IMR-90 (cell line): ENCODE results near the gene CALCOCO2. TPM values are rescaled to one million over a fixed set of nuclear protein-coding genes. Genes with fewer than 3 reads are reported as not detected.

ENCODE experiments used
- ATAC-seq: fragments of 200-7000 bp; cut with Tn5 transposase; 2 replicates; pipeline ENCODE4 v1.9.1; 2020; ENCODE audit warnings: low read depth, mild to moderate bottlenecking, moderate library complexity
- BruUV-seq: library from RNA; stranded (reverse); fragments of 400-500 nt; replicated peaks from 2 replicates; lab custom pipeline; 2021; lab: Mats Ljungman, UMichigan
- CTCF ChIA-PET: fragments of 300-600 bp; formaldehyde crosslinking; extraction: SDS; loops from one replicate; lab custom pipeline; 2021; ENCODE audit warnings: antibody characterized with exemption; lab: Yijun Ruan, JAX
- POLR2A ChIA-PET: fragments of 300-600 bp; sonication (Branson Sonifier 250); formaldehyde crosslinking; loops from one replicate; lab custom pipeline; 2022; ENCODE audit warnings: antibody characterized with exemption; ENCODE audit not compliant: unreplicated experiment; lab: Charles Lee
- DNase-seq: peaks from one replicate; pipeline ENCODE4 v3.0.0; 2013
- H2AFZ ChIP-seq: replicated peaks from 2 replicates; pipeline ENCODE3; 2013; ENCODE audit warnings: low read length, mild to moderate bottlenecking; ENCODE audit not compliant: poor library complexity
- H2AK5ac ChIP-seq: 2 replicates; pipeline ENCODE4 v1.6.1; 2013; ENCODE audit warnings: low read depth, low read length, inconsistent platforms
- H2AK9ac ChIP-seq: replicated peaks from 2 replicates; pipeline ENCODE3; 2013; ENCODE audit warnings: mild to moderate bottlenecking, low read depth, low read length, moderate library complexity; ENCODE audit not compliant: poor library complexity
- H2BK120ac ChIP-seq: 2 replicates; pipeline ENCODE4 v1.6.1; 2013; ENCODE audit warnings: low read depth, low read length, inconsistent platforms
- H2BK15ac ChIP-seq: 3 replicates; pipeline ENCODE4 v1.6.1; 2013; ENCODE audit warnings: low read depth, low read length, inconsistent platforms
- H2BK20ac ChIP-seq: 2 replicates; pipeline ENCODE4 v1.6.1; 2013; ENCODE audit warnings: low read depth, mild to moderate bottlenecking, inconsistent platforms, low read length, moderate library complexity
- H2BK5ac ChIP-seq: 2 replicates; pipeline ENCODE4 v1.6.1; 2013; ENCODE audit warnings: mild to moderate bottlenecking, low read depth, low read length, inconsistent platforms; ENCODE audit not compliant: poor library complexity, severe bottlenecking
- H3K14ac ChIP-seq: replicated peaks from 2 replicates; pipeline ENCODE4 v1.6.1; 2013; ENCODE audit warnings: low read depth, low read length, inconsistent platforms
- H3K18ac ChIP-seq: 2 replicates; pipeline ENCODE4 v1.6.1; 2013; ENCODE audit warnings: low read depth, low read length, control low read depth
- H3K23ac ChIP-seq: 2 replicates; pipeline ENCODE4 v1.6.1; 2013; ENCODE audit warnings: low read depth, low read length, inconsistent platforms
- H3K27ac ChIP-seq: 2 replicates; pipeline ENCODE4 v1.5.1; 2013; ENCODE audit warnings: mild to moderate bottlenecking, control low read depth, low read length; ENCODE audit not compliant: insufficient read depth
- H3K27me3 ChIP-seq: 2 replicates; pipeline ENCODE4 v1.6.1; 2013; ENCODE audit warnings: low read length; ENCODE audit not compliant: control insufficient read depth, insufficient read depth
- H3K36me3 ChIP-seq: 2 replicates; pipeline ENCODE4 v1.6.1; 2013; ENCODE audit warnings: low read length, mixed read lengths; ENCODE audit not compliant: control insufficient read depth, insufficient read depth
- H3K4ac ChIP-seq: 2 replicates; pipeline ENCODE4 v1.6.1; 2013; ENCODE audit warnings: low read depth, low read length, inconsistent platforms
- H3K4me1 ChIP-seq: 2 replicates; pipeline ENCODE4 v1.6.1; 2013; ENCODE audit warnings: low read length, mixed read lengths; ENCODE audit not compliant: control insufficient read depth, insufficient read depth
- H3K4me2 ChIP-seq: 2 replicates; pipeline ENCODE4 v1.6.1; 2013; ENCODE audit warnings: low read depth, mild to moderate bottlenecking, control low read depth, low read length, moderate library complexity
- H3K4me3 ChIP-seq: 2 replicates; pipeline ENCODE4 v1.5.1; 2013; ENCODE audit warnings: low read depth, mild to moderate bottlenecking, control low read depth, low read length, moderate library complexity; ENCODE audit not compliant: insufficient read depth
- H3K56ac ChIP-seq: 2 replicates; pipeline ENCODE4 v1.6.1; 2013; ENCODE audit warnings: low read length, inconsistent platforms; ENCODE audit not compliant: insufficient read depth; ENCODE audit errors: extremely low read depth
- H3K79me1 ChIP-seq, 2 experiments: 2 replicates each; pipeline ENCODE4 v1.6.1; 2013; ENCODE audit warnings: low read length in 2 of 2, inconsistent platforms in 1 of 2, low read depth in 1 of 2
- H3K9ac ChIP-seq: 2 replicates; pipeline ENCODE4 v1.6.1; 2013; ENCODE audit warnings: low read depth, low read length, control low read depth
- H3K9me1 ChIP-seq: 2 replicates; pipeline ENCODE4 v1.6.1; 2013; ENCODE audit warnings: low read length, inconsistent platforms; ENCODE audit not compliant: insufficient read depth
- H3K9me3 ChIP-seq: 2 replicates; pipeline ENCODE4 v1.6.1; 2013; ENCODE audit warnings: low read length; ENCODE audit not compliant: control insufficient read depth, insufficient read depth
- H4K20me1 ChIP-seq: 2 replicates; pipeline ENCODE4 v1.6.1; 2013; ENCODE audit warnings: low read length, inconsistent platforms; ENCODE audit not compliant: insufficient read depth
- H4K5ac ChIP-seq: 2 replicates; pipeline ENCODE4 v1.6.1; 2013; ENCODE audit warnings: mild to moderate bottlenecking, low read depth, low read length, control low read depth
- H4K8ac ChIP-seq, 2 experiments: 2 replicates each; pipeline ENCODE4 v1.6.1; 2013; ENCODE audit warnings: low read depth in 2 of 2, low read length in 2 of 2, control low read depth in 1 of 2, inconsistent platforms in 1 of 2
- H4K91ac ChIP-seq: 2 replicates; pipeline ENCODE4 v1.6.1; 2013; ENCODE audit warnings: low read depth, low read length, inconsistent platforms; ENCODE audit not compliant: insufficient read depth
- ELK1 ChIP-seq: fragments of 150-350 bp; IDR thresholded peaks from 2 replicates; pipeline ENCODE4 v1.6.1; 2016; ENCODE audit warnings: low read depth, mild to moderate bottlenecking, low read length, moderate library complexity, borderline replicate concordance
- FOS ChIP-seq: fragments of 150-350 bp; IDR thresholded peaks from 2 replicates; pipeline ENCODE4 v1.6.1; 2016; ENCODE audit warnings: low read depth, low read length
- MXI1 ChIP-seq: IDR thresholded peaks from 2 replicates; pipeline ENCODE4 v1.6.1; 2012; ENCODE audit warnings: low read depth, mild to moderate bottlenecking, low read length, moderate library complexity, borderline replicate concordance
- NFE2L2 ChIP-seq: fragments of 150-350 bp; IDR thresholded peaks from 2 replicates; pipeline ENCODE4 v1.6.1; 2016; ENCODE audit warnings: low read depth, mild to moderate bottlenecking, low read length
- USF2 ChIP-seq: fragments of 150-350 bp; IDR thresholded peaks from 2 replicates; pipeline ENCODE4 v1.6.1; 2017; ENCODE audit warnings: mild to moderate bottlenecking, antibody characterized with exemption, low read length, low read depth
- WGBS, 2 experiments: methylation state at CpG; one replicate each; pipeline versions ENCODE4 v1.1.5 to v1.1.7; 2013; ENCODE audit warnings: missing lambda C conversion rate in 2 of 2; ENCODE audit not compliant: insufficient read length in 1 of 2; ENCODE audit errors: extremely low coverage in 2 of 2; 5-methylcytosine and 5-hydroxymethylcytosine counted together
- dilution Hi-C: fragments of 300-500 bp; cut with HindIII; formaldehyde crosslinking; loops from one replicate; pipeline ENCODE4 v1.14.3; 2018; ENCODE audit warnings: low sequenced_read_pairs; ENCODE audit not compliant: unreplicated experiment
- in situ Hi-C: fragments of 300-500 bp; cut with MboI; formaldehyde crosslinking; loops from 3 replicates; pipeline ENCODE4 v1.14.3; 2019; ENCODE audit warnings: low sequenced_read_pairs, inconsistent platforms, mixed read lengths
- intact Hi-C: fragments of 100-400 bp; cut with micrococcal nuclease; formaldehyde crosslinking; loops from 2 replicates; pipeline ENCODE4 v1.10.0; 2022
- microRNA-seq, 2 experiments: library from miRNA; stranded (forward) in 1 of 2; unstranded in 1 of 2; fragments of 10-50 nt in 1 of 2; fragments of <30 nt in 1 of 2; gene quantifications in 1 of 2; microRNA quantifications in 1 of 2; one replicate each; pipeline versions ENCODE3 to v1.1.0; 2013 to 2020; ENCODE audit not compliant: insufficient read depth in 1 of 2, insufficient read length in 1 of 2, unreplicated experiment in 1 of 2
- polyA plus RNA-seq, 3 experiments: library from polyadenylated mRNA; depleted of rRNA; stranded (reverse); fragments of >200 nt; gene quantifications; 2 replicates each; pipeline ENCODE4 v1.2.3, GENCODE V29; 2012; ENCODE audit warnings: low replicate concordance in 1 of 3
- small RNA-seq, 5 experiments: library from RNA; depleted of rRNA; stranded (forward); fragments of <200 nt; gene quantifications; one replicate each; pipeline ENCODE3, GENCODE V24; 2012
- total RNA-seq: library from RNA; depleted of rRNA; stranded (reverse); fragments of >200 nt; gene quantifications from 2 replicates; pipeline ENCODE4 v1.2.3, GENCODE V29; 2012; rRNA removed

The CALCOCO2 gene
- total and polyA plus RNA-seq, 2 of the 4 experiments (the other 2 are of a cell fraction) = 35.9 to 53.4 TPM

- H3K56ac ChIP-seq = no peak overlapping the region
- POLR2A ChIA-PET = no interaction called here
- no peak overlapping the region for H2AK9ac ChIP-seq
- no peak overlapping the region for H2BK15ac ChIP-seq
- H2AFZ ChIP-seq = no peak overlapping the region
- H3K4me1 ChIP-seq = peaks cover 20% of the 10 kb centered on the region
- no peak overlapping the region for H2BK120ac ChIP-seq
- H4K8ac ChIP-seq = no peak overlapping the region
- H3K23ac ChIP-seq = no peak overlapping the region
- no peak overlapping the region for H3K4ac ChIP-seq
- WGBS, 2 experiments = no CpG with 5 or more reads among the region's 2 CpGs
- BruUV-seq = no TSS peak
- no peak overlapping the region for H2BK20ac ChIP-seq
- intact Hi-C loops = no loop called here
- H3K27ac ChIP-seq = no peak overlapping the region
- in situ Hi-C loops = no loop called here
- H4K5ac ChIP-seq = no peak overlapping the region
- H3K14ac ChIP-seq = no peak overlapping the region
- peaks cover 37% of the 10 kb centered on the region for H3K36me3 ChIP-seq
- H2BK5ac ChIP-seq = no peak overlapping the region
- H3K9me1 ChIP-seq = peaks cover 23% of the 10 kb centered on the region
- no peak for ATAC-seq
- DNase-seq = no peak
- CTCF ChIA-PET = no interaction called here
- dilution Hi-C loops = loop anchor here (25.0 kb wide), 1 partner anchor 125 kb away; no protein-coding TSS in a partner anchor
- H3K27me3 ChIP-seq = no peaks in the 10 kb centered on the region
- no peak overlapping the region for H4K91ac ChIP-seq
- H2AK5ac ChIP-seq = no peak overlapping the region
- H3K79me1 ChIP-seq = peaks cover 20 to 80% of the 10 kb centered on the region in 2 experiments
- no peaks in the 10 kb centered on the region for H3K9me3 ChIP-seq
- H4K20me1 ChIP-seq = peaks cover 72% of the 10 kb centered on the region
- H3K18ac ChIP-seq = no peak overlapping the region
- H3K4me2 ChIP-seq = no peak overlapping the region
- H3K9ac ChIP-seq = no peak overlapping the region
- TF ChIP-seq NFE2L2 (no peak), ELK1 (no peak), USF2 (no peak), MXI1 (no peak), FOS (no peak)
- no peak overlapping the region for H3K4me3 ChIP-seq
Observed at GRCh38 chr17:48912476-48912875, 81.6 kb downstream of the CALCOCO2 start.

Small RNA genes within 50 kb of the gene (microRNA-seq; reads per million reads assigned to microRNA genes)
- gene AC068531.1 (ENCODE audit: insufficient read depth, insufficient read length) (not detected), gene RF00263 (ENCODE audit: insufficient read depth, insufficient read length) (not detected)

Small RNA genes within 50 kb of the gene (small RNA-seq; reads per million reads assigned to genes)
- 0 reads per million in 5 experiments for gene AC068531.1
- 0 reads per million in 5 experiments for gene RF00263

Other genes with a start within 250 kb of the CALCOCO2 start
- gene HOXB3, start 240.8 kb upstream of the CALCOCO2 start, total RNA-seq = 6.3 and 8.6 TPM in 2 replicates
- 59.6 and 76.4 TPM in 2 replicates for gene HOXB3, start 240.8 kb upstream of the CALCOCO2 start, polyA plus RNA-seq (2012; rRNA removed)
- 0.54 and 0.56 TPM in 2 replicates for gene HOXB5, start 237.3 kb upstream of the CALCOCO2 start, total RNA-seq
- 18.0 and 18.1 TPM in 2 replicates for gene HOXB5, start 237.3 kb upstream of the CALCOCO2 start, polyA plus RNA-seq (2012; rRNA removed)
- 11.1 and 11.9 TPM in 2 replicates for gene HOXB6, start 226.0 kb upstream of the CALCOCO2 start, total RNA-seq
- gene HOXB6, start 226.0 kb upstream of the CALCOCO2 start, polyA plus RNA-seq (2012; rRNA removed) = 42.2 and 48.1 TPM in 2 replicates
- gene HOXB7, start 220.0 kb upstream of the CALCOCO2 start, total RNA-seq = 1.8 and 3.3 TPM in 2 replicates
- gene HOXB7, start 220.0 kb upstream of the CALCOCO2 start, polyA plus RNA-seq (2012; rRNA removed) = 6.7 and 7.5 TPM in 2 replicates
- 0.54 and 0.56 TPM in 2 replicates for gene HOXB8, start 215.7 kb upstream of the CALCOCO2 start, total RNA-seq
- 5.3 and 6.2 TPM in 2 replicates for gene HOXB8, start 215.7 kb upstream of the CALCOCO2 start, polyA plus RNA-seq (2012; rRNA removed)
- gene HOXB9, start 204.7 kb upstream of the CALCOCO2 start, total RNA-seq = under 0.01 TPM in 1 of 2 replicates, not detected in the other
- gene HOXB9, start 204.7 kb upstream of the CALCOCO2 start, polyA plus RNA-seq (2012; rRNA removed) = 0.05 and 0.07 TPM in 2 replicates
- not detected in 2 replicates for gene PRAC1, start 108.5 kb upstream of the CALCOCO2 start, total RNA-seq
- gene PRAC1, start 108.5 kb upstream of the CALCOCO2 start, polyA plus RNA-seq (2012; rRNA removed) = not detected in 2 replicates
- gene PRAC2, start 107.8 kb upstream of the CALCOCO2 start, total RNA-seq = not detected in 2 replicates
- not detected in 2 replicates for gene PRAC2, start 107.8 kb upstream of the CALCOCO2 start, polyA plus RNA-seq (2012; rRNA removed)
- not detected in 2 replicates for gene HOXB13, start 102.3 kb upstream of the CALCOCO2 start, total RNA-seq
- gene HOXB13, start 102.3 kb upstream of the CALCOCO2 start, polyA plus RNA-seq (2012; rRNA removed) = not detected in 2 replicates
- not detected in 2 replicates for gene TTLL6, start 13.8 kb upstream of the CALCOCO2 start, total RNA-seq
- gene TTLL6, start 13.8 kb upstream of the CALCOCO2 start, polyA plus RNA-seq (2012; rRNA removed) = not detected in 2 replicates
- gene ATP5MC1, start 61.8 kb downstream of the CALCOCO2 start, total RNA-seq = 133 and 135 TPM in 2 replicates
- 366 and 371 TPM in 2 replicates for gene ATP5MC1, start 61.8 kb downstream of the CALCOCO2 start, polyA plus RNA-seq (2012; rRNA removed)
- gene UBE2Z, start 77.4 kb downstream of the CALCOCO2 start, total RNA-seq = 68.5 and 76.1 TPM in 2 replicates
- 119 and 126 TPM in 2 replicates for gene UBE2Z, start 77.4 kb downstream of the CALCOCO2 start, polyA plus RNA-seq (2012; rRNA removed)
- 171 and 191 TPM in 2 replicates for gene SNF8, start 113.8 kb downstream of the CALCOCO2 start, total RNA-seq
- 178 and 181 TPM in 2 replicates for gene SNF8, start 113.8 kb downstream of the CALCOCO2 start, polyA plus RNA-seq (2012; rRNA removed)
- not detected in 2 replicates for gene GIP, start 137.6 kb downstream of the CALCOCO2 start, total RNA-seq
- 0.44 TPM in 1 of 2 replicates, not detected in the other for gene GIP, start 137.6 kb downstream of the CALCOCO2 start, polyA plus RNA-seq (2012; rRNA removed)
- 10.2 and 11.9 TPM in 2 replicates for gene IGF2BP1, start 166.3 kb downstream of the CALCOCO2 start, total RNA-seq
- 12.2 and 13.1 TPM in 2 replicates for gene IGF2BP1, start 166.3 kb downstream of the CALCOCO2 start, polyA plus RNA-seq (2012; rRNA removed)